ENCODE measurements around the gene FAM47E. TPM values are rescaled to one million over a fixed set of nuclear protein-coding genes. Genes with fewer than 3 reads are reported as not detected.

The FAM47E gene
- total RNA-seq, 4 donors from 2014 or later, result 5.6 to 13.7 (median 7.4) TPM

- TF ChIP-seq CTCF (IDR thresholded peaks at IDR 0.05; ENCODE audit: low read depth), result no peak
These were observed 13.3 kb upstream of the FAM47E start for GRCh38 chr4:76238236-76238635.

- TF ChIP-seq CTCF (IDR thresholded peaks at IDR 0.05; ENCODE audit: low read depth), result no peak
These were observed 12.8 kb upstream of the FAM47E start for GRCh38 chr4:76238701-76239100.

- TF ChIP-seq CTCF (IDR thresholded peaks at IDR 0.05; ENCODE audit: low read depth), result no peak
These were observed 11.3 kb upstream of the FAM47E start for GRCh38 chr4:76240236-76240635.

GRCh38 chr4:76246025-76246424, 5.5 kb upstream of the FAM47E start:
- no peak for TF ChIP-seq CTCF (IDR thresholded peaks at IDR 0.05; ENCODE audit: low read depth)

GRCh38 chr4:76246852-76247251, 4.7 kb upstream of the FAM47E start:
- TF ChIP-seq CTCF (IDR thresholded peaks at IDR 0.05; ENCODE audit: low read depth), result no peak

GRCh38 chr4:76250962-76251361, 559 bp upstream of the FAM47E start:
- TF ChIP-seq CTCF (IDR thresholded peaks at IDR 0.05; ENCODE audit: low read depth), result no peak

- no peak for TF ChIP-seq CTCF (IDR thresholded peaks at IDR 0.05; ENCODE audit: low read depth)
These were observed 741 bp downstream of the FAM47E start for GRCh38 chr4:76252271-76252653.
